ENCODE data around the gene AGPAT3. TPM values are rescaled to one million over a fixed set of nuclear protein-coding genes. Genes with fewer than 3 reads are reported as not detected.

AGPAT3 gene
- polyA plus RNA-seq (2011; rRNA removed) (36.1 and 47.2 TPM in 2 replicates), polyA minus RNA-seq (2011; rRNA and poly(A)+ RNA removed) (56.4 and 67.6 TPM in 2 replicates)

- Histone ChIP-seq H3K9me3 (ENCODE audit: control insufficient read depth, insufficient read depth, low read length) (no peaks in the 10 kb centered on the region; the same call in 1 of the 2 replicates), H3K27ac (ENCODE audit: low read depth, low read length) (peak within 1 kb of the TSS; percentile 65), H3K27me3 (ENCODE audit: control insufficient read depth, insufficient read depth, low read length) (no peaks in the 10 kb centered on the region), H3K4me3 (ENCODE audit: low read depth, low read length) (peak within 1 kb of the TSS; percentile 69)
- ChIA-PET POLR2A (no interaction called here), CTCF (no interaction called here)
- DNase-seq (ENCODE audit: low read depth, low spot score) = no peak
- TF ChIP-seq, protein P1, sequence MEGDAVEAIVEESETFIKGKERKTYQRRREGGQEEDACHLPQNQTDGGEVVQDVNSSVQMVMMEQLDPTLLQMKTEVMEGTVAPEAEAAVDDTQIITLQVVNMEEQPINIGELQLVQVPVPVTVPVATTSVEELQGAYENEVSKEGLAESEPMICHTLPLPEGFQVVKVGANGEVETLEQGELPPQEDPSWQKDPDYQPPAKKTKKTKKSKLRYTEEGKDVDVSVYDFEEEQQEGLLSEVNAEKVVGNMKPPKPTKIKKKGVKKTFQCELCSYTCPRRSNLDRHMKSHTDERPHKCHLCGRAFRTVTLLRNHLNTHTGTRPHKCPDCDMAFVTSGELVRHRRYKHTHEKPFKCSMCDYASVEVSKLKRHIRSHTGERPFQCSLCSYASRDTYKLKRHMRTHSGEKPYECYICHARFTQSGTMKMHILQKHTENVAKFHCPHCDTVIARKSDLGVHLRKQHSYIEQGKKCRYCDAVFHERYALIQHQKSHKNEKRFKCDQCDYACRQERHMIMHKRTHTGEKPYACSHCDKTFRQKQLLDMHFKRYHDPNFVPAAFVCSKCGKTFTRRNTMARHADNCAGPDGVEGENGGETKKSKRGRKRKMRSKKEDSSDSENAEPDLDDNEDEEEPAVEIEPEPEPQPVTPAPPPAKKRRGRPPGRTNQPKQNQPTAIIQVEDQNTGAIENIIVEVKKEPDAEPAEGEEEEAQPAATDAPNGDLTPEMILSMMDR (IDR thresholded peaks at IDR 0.05; ENCODE audit: low read depth, low read length) = no peak
These were observed at the start of gene AGPAT3 for GRCh38 chr21:43864962-43865539. Gene AGPAT3, plus strand, starts transcription at chr21:43865223. Its CDS starts 94,459 bp downstream, at chr21:43959682.

DNA sequence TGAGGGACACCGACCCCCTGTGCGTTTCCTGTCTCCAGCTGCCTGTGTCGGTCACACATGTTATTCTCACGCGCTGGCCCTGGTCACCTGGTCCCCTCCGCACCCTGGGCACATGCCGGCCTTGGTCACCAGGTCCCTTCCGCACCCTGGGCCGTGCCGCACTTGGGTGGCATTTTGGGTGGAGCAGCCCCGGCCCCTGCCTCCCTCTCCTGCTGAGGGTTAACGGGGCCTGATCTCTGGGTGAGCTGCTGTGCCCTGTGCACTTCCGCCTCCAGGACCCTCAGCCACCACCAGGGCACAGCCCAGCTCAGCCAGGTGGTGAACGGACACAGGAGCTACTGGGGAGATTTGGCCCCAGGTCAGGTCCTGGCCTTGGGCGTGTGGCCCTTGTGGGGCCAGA is 49.0 kb upstream of the AGPAT3 start:
- POLR2A ChIA-PET = no interaction called here

GRCh38 chr21:43816611-43817071 is 48.4 kb upstream of the AGPAT3 start:
- Histone ChIP-seq H3K27ac (ENCODE audit: low read depth, low read length) (no peak overlapping the region), H3K9me3 (ENCODE audit: control insufficient read depth, insufficient read depth, low read length) (peaks cover 22% of the 10 kb centered on the region), H3K4me3 (ENCODE audit: low read depth, low read length) (no peak overlapping the region), H3K27me3 (ENCODE audit: control insufficient read depth, insufficient read depth, low read length) (peaks cover 7% of the 10 kb centered on the region)
- no peak for DNase-seq (ENCODE audit: low read depth, low spot score)
- CTCF ChIA-PET = interaction anchor here (1.0 kb wide), 1 partner anchor 159 kb away, joined by 4 read pairs; no protein-coding TSS in a partner anchor
- TF ChIP-seq, protein P1 (IDR thresholded peaks at IDR 0.05; ENCODE audit: low read depth, low read length) = no peak
- POLR2A ChIA-PET = no interaction called here

More for the DNA sequence above, 49.0 kb upstream of the AGPAT3 start:
- Histone ChIP-seq H3K27me3 (ENCODE audit: control insufficient read depth, insufficient read depth, low read length) (peaks cover 7% of the 10 kb centered on the region), H3K4me3 (ENCODE audit: low read depth, low read length) (no peak overlapping the region), H3K9me3 (ENCODE audit: control insufficient read depth, insufficient read depth, low read length) (peaks cover 22% of the 10 kb centered on the region), H3K27ac (ENCODE audit: low read depth, low read length) (no peak overlapping the region)
- no peak for DNase-seq (ENCODE audit: low read depth, low spot score)
- CTCF ChIA-PET = interaction anchor here (1.0 kb wide), 1 partner anchor 159 kb away, joined by 4 read pairs; no protein-coding TSS in a partner anchor
- TF ChIP-seq, protein P1 (IDR thresholded peaks at IDR 0.05; ENCODE audit: low read depth, low read length) = no peak

- Histone ChIP-seq H3K9me3 (ENCODE audit: control insufficient read depth, insufficient read depth, low read length) (peaks cover 22% of the 10 kb centered on the region), H3K27ac (ENCODE audit: low read depth, low read length) (no peak overlapping the region), H3K4me3 (ENCODE audit: low read depth, low read length) (no peak overlapping the region), H3K27me3 (ENCODE audit: control insufficient read depth, insufficient read depth, low read length) (peaks cover 7% of the 10 kb centered on the region)
- TF ChIP-seq, protein P1 (IDR thresholded peaks at IDR 0.05; ENCODE audit: low read depth, low read length) = no peak
- no peak for DNase-seq (ENCODE audit: low read depth, low spot score)
- CTCF ChIA-PET = interaction anchor here (1.0 kb wide), 1 partner anchor 158 kb away, joined by 4 read pairs; no protein-coding TSS in a partner anchor
- POLR2A ChIA-PET = no interaction called here
These were observed 47.6 kb upstream of the AGPAT3 start for GRCh38 chr21:43817157-43818086.

All from AG04450 (cell line).